GM19351 (cell line): ENCODE results near the gene MSN.

ENCODE experiments used
- ATAC-seq: cut with Tn5 transposase; IDR thresholded peaks from one replicate; pipeline ENCODE4 v1.9.1; 2021; ENCODE audit warnings: mild to moderate bottlenecking, moderate library complexity; ENCODE audit not compliant: unreplicated experiment

Gene MSN

GRCh38 chrX:65783746-65784145, 116.3 kb downstream of the MSN start:
- ATAC-seq, result peak; percentile 81
